ENCODE data around the gene TXNDC12. TPM values are rescaled to one million over a fixed set of nuclear protein-coding genes. Genes with fewer than 3 reads are reported as not detected.
"Not testable (repeated sequence)": the region's sequence is repeated elsewhere in the genome, so short reads cannot be mapped to it uniquely, and the experiment has no call there.

TXNDC12 gene
- total RNA-seq, 1 donor from 2014 or later: 37.4 TPM

GRCh38 chr1:52033190-52034049 is 21.6 kb downstream of the TXNDC12 start, which contains the start of gene KTI12:
KTI12 (minus strand) TSS chr1:52033810; CDS start chr1:52033761, 49 bp downstream.
- H3K36me3 Mint-ChIP-seq (ENCODE audit: low read depth): peaks cover 48% of the 10 kb centered on the region
- peak; percentile 76 for DNase-seq
- peak; percentile 89 for ATAC-seq (ENCODE audit: low read depth)
- CTCF ChIA-PET: interaction anchor here (1.9 kb wide), 1 partner anchor 21 kb away, joined by 4 read pairs; the partner anchor contains the start of gene TXNDC12
- POLR2A ChIA-PET: interaction anchor here (0.5 to 4.9 kb wide), 9 partner anchors 8 to 981 kb away, joined by 3 to 63 read pairs (median 4); partner anchors contain the start of genes BTF3L4, ORC1, PRPF38A and TUT4
- TF ChIP-seq CTCF (IDR thresholded peaks at IDR 0.05): no peak
- H3K27me3 Mint-ChIP-seq: no peaks in the 10 kb centered on the region
- peaks cover 34% of the 10 kb centered on the region for H3K4me1 Mint-ChIP-seq
- no peaks in the 10 kb centered on the region for H3K9me3 Mint-ChIP-seq
- H3K27ac Mint-ChIP-seq: peak within 1 kb of the TSS; percentile 89
- H3K4me3 Mint-ChIP-seq: peak within 1 kb of the TSS; percentile 93
- intact Hi-C loops (cut with micrococcal nuclease): loop anchor here (1.0 kb wide), 1 partner anchor 23 kb away; the partner anchor contains the start of gene BTF3L4

GRCh38 chr1:52032785-52033131 is 22.2 kb downstream of the TXNDC12 start:
- intact Hi-C loops (cut with micrococcal nuclease): loop anchor here (1.0 kb wide), 1 partner anchor 24 kb away; the partner anchor contains the start of gene BTF3L4
- ATAC-seq (ENCODE audit: low read depth) (peak; percentile 29), DNase-seq (peak; percentile 31)
- Mint-ChIP-seq H3K9me3 (no peaks in the 10 kb centered on the region), H3K27me3 (no peaks in the 10 kb centered on the region), H3K36me3 (ENCODE audit: low read depth) (peaks cover 48% of the 10 kb centered on the region), H3K27ac (peak overlapping the region; percentile 89), H3K4me3 (peak overlapping the region; percentile 93), H3K4me1 (peaks cover 34% of the 10 kb centered on the region)
- CTCF ChIA-PET: interaction anchor here (1.9 kb wide), 1 partner anchor 22 kb away, joined by 4 read pairs; the partner anchor contains the start of gene TXNDC12
- POLR2A ChIA-PET: interaction anchor here (0.5 to 4.9 kb wide), 9 partner anchors 9 to 982 kb away, joined by 3 to 63 read pairs (median 4); partner anchors contain the start of genes BTF3L4, ORC1, PRPF38A and TUT4
- no peak for TF ChIP-seq CTCF (IDR thresholded peaks at IDR 0.05)

GRCh38 chr1:52032124-52032784 is 22.7 kb downstream of the TXNDC12 start:
- ATAC-seq (ENCODE audit: low read depth): no peak
- peak overlapping the region; percentile 93 for H3K4me3 Mint-ChIP-seq
- ChIA-PET POLR2A (interaction anchor here (0.6 to 4.9 kb wide), 7 partner anchors 18 to 982 kb away, joined by 3 to 63 read pairs (median 4); partner anchors contain the start of genes BTF3L4, ORC1, PRPF38A and TXNDC12), CTCF (no interaction called here)
- H3K4me1 Mint-ChIP-seq: peaks cover 34% of the 10 kb centered on the region
- no peaks in the 10 kb centered on the region for H3K27me3 Mint-ChIP-seq
- H3K27ac Mint-ChIP-seq: peak overlapping the region; percentile 89
- intact Hi-C loops (cut with micrococcal nuclease): no loop called here
- no peak for TF ChIP-seq CTCF (IDR thresholded peaks at IDR 0.05)
- H3K9me3 Mint-ChIP-seq: no peaks in the 10 kb centered on the region
- peaks cover 47% of the 10 kb centered on the region for H3K36me3 Mint-ChIP-seq (ENCODE audit: low read depth)
- DNase-seq: no peak

- H3K27me3 Mint-ChIP-seq; DNase-seq; H3K4me3 Mint-ChIP-seq; ATAC-seq (ENCODE audit: low read depth); CTCF ChIA-PET; H3K9me3 Mint-ChIP-seq; POLR2A ChIA-PET; H3K27ac Mint-ChIP-seq; intact Hi-C loops (cut with micrococcal nuclease): not testable (repeated sequence)
- H3K4me1 Mint-ChIP-seq: peaks cover 30% of the 10 kb centered on the region
- peaks cover 59% of the 10 kb centered on the region for H3K36me3 Mint-ChIP-seq (ENCODE audit: low read depth)
These were observed 26.2 kb downstream of the TXNDC12 start for GRCh38 chr1:52028839-52029238.

GRCh38 chr1:52028328-52028727 is 26.7 kb downstream of the TXNDC12 start:
- no peak for TF ChIP-seq CTCF (IDR thresholded peaks at IDR 0.05)
- CTCF ChIA-PET: no interaction called here
- ATAC-seq (ENCODE audit: low read depth): no peak

More at GRCh38 chr1:52028328-52028727, 26.7 kb downstream of the TXNDC12 start:
- intact Hi-C loops (cut with micrococcal nuclease): no loop called here
- POLR2A ChIA-PET: no interaction called here
- peaks cover 28% of the 10 kb centered on the region for H3K4me1 Mint-ChIP-seq
- no peaks in the 10 kb centered on the region for H3K27me3 Mint-ChIP-seq
- H3K4me3 Mint-ChIP-seq: no peak overlapping the region
- H3K36me3 Mint-ChIP-seq (ENCODE audit: low read depth): peaks cover 60% of the 10 kb centered on the region
- H3K9me3 Mint-ChIP-seq: no peaks in the 10 kb centered on the region
- H3K27ac Mint-ChIP-seq: no peak overlapping the region
- DNase-seq: no peak
